Right renal pelvis (tissue), 4 donors: ENCODE results near the gene TTC9C. TPM values are rescaled to one million over a fixed set of nuclear protein-coding genes. Genes with fewer than 3 reads are reported as not detected.
"Not testable (repeated sequence)": the region's sequence is repeated elsewhere in the genome, so short reads cannot be mapped to it uniquely, and the experiment has no call there.

Source experiments
- DNase-seq, 4 donors: peaks; one replicate each; pipeline ENCODE4 v3.0.0-alpha.2; 2013; ENCODE audit warnings: low read depth in 4 of 4, low spot score in 3 of 4, missing footprints in 1 of 4
- polyA plus RNA-seq, 4 donors: library from polyadenylated mRNA; unstranded; fragments of 120-200 nt; gene quantifications; one replicate each; pipeline ENCODE4 v1.2.1, GENCODE V29; 2013; ENCODE audit not compliant: insufficient read length in 4 of 4

The TTC9C gene
- polyA plus RNA-seq: 10 to 100 TPM; 35.6 to 44.1 (median 42.3) TPM

GRCh38 chr11:62728171-62728988 is at the start of gene TTC9C:
Gene TTC9C, plus strand, starts transcription at chr11:62728486. Its CDS starts 363 bp downstream, at chr11:62728849.
- peak; percentile 74 to 80 (median 76) for DNase-seq

- peak; percentile 70 to 80 (median 76) for DNase-seq
Observed at GRCh38 chr11:62678770-62679696, 49.3 kb upstream of the TTC9C start, which contains the start of gene UBXN1. Gene UBXN1, minus strand, starts transcription at chr11:62679073. Its CDS starts 150 bp downstream, at chr11:62678923.

DNA sequence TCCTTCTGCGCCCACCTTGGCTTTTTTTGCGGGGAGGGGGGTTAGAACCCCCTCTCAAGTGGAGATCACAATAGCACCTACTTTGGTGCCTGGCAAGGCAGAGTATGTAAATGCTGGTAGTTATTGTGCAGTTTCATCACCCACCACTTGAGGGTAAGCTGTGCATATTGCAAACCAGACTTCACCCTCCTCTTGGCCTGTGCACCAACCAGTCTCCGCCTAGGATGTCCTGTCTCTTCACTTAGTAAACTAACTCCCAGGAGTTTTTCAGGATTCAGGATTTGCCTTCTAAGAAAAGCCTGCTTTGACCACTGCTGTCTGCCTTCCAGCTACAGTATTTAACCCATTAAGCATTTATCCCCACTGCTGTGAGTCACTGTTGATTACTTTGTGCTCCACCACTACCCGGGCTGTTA is 47.5 kb upstream of the TTC9C start:
- DNase-seq: no peak

- no peak for DNase-seq
Observed at GRCh38 chr11:62682518-62682917, 45.8 kb upstream of the TTC9C start.

DNA sequence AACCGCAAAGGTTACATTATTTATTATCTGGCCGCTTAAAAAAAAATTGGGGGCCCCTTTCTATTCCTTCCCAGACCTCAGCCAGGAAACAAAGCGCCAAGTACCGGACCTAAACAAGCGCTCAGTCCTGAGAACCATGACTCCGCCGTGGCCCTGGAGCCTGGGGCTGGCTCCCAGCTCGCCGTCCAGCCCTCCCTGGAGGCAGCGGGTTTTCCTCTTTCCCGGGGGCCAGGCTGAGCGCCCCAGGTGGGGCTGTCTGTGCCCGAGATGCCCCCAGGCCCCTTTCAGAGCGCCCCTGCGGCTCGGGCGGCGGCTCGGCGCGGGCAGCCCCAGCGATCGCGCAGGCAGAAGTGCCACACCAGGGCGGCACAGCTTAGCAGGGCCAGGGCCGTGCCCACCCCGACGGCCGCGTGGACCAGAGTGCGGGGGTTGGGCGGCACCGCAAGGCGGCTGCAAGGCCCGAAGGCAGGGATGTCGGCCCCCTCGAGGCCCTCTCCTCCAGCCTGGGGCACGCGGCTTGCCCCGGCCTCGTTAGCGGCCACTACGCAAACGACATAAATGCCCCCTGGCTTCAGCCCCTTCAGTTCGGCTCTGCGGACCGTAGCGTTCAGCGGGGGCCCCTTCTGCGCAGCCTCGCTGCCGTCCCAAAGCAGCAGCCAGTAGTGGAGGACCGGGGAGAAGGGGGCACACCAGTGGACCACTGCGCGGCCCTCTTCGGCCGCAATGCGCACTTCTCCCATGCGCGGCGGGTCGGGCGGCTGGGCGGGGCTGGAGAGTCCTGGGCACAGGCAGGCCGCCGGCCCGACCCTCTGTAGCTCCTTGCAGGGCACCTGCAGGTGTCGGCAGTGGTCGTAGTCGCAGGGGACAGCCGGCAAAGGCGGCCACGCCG is 40.5 kb upstream of the TTC9C start:
- no peak for DNase-seq

- no peak for DNase-seq
Observed at GRCh38 chr11:62688491-62688890, 39.8 kb upstream of the TTC9C start.

GRCh38 chr11:62689421-62690183 is 38.7 kb upstream of the TTC9C start, which contains the start of gene LRRN4CL:
Gene LRRN4CL, minus strand, starts transcription at chr11:62689530. Its CDS starts 1,022 bp downstream, at chr11:62688508.
- DNase-seq: no peak

DNA sequence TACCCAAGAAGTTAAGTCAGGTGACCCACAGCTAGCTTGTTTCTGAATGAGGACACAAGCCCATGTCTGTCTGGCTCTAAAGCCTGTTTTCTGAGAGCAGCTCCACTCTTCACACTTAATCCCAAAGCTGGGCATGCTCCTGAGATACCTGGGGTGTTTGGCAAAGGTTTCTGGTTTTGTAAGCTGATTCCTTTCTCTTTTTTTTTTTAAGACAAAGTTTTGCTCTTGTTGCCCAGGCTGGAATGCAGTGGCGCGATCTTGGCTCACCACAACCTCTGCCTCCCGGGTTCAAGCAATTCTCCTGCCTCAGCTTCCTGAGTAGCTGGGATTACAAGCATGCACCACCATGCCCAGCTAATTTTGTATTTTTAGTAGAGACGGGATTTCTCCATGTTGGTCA is 34.7 kb upstream of the TTC9C start:
- not testable (repeated sequence) for DNase-seq

DNA sequence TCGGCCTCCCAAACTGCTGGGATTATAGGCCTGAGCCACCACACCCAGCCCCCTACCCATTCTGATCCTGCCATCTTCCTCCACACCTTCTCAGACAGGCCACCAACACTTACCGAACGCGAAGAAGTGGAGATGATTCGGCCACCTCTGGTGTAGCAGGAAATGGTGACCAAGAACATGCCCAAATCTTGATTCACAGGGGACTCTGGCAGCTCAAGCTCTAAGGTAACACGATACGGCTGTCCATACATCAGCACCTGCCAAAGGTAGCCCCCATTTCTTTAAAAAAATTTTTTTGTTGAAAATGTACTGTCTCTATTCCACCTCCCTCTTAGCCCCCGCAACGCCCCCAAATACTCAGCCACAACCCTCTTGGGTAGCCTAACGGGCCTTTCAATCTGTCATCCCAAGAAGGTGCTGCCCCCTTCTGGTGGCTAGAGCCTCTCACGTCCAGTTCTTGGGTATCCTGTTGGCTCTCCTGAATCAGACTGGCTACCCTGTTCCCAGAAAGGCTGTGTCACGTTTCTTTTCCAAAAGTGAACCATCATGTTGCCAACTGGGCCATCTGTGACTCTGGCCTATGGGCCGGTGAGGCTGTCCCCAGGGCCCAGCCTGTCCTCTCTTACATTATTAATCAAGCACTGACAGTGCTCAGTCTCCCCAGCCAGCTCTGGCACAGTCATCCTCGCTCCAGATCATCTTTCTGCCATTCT is 33.7 kb upstream of the TTC9C start:
- DNase-seq: no peak

- DNase-seq: no peak
Observed at GRCh38 chr11:62702246-62702645, 26.0 kb upstream of the TTC9C start.

DNA sequence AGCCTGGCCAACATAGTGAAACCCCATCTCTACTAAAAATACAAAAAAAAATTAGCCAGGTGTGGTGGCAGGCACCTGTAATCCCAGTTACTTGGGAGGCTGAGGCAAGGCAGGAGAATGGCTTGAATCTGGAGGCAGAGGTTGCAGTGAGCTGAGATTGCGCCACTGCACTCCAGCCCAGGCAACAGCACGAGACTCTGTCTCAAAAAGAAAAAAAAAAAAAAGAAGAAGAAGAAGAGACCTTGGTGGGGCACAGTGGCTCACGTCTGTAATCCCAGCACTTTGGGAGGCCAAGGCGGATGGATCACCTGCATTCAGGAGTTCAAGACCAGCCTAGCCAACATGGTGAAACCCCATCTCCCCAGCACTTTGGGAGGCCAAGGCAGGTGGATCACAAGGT is 24.4 kb upstream of the TTC9C start:
- not testable (repeated sequence) for DNase-seq

- no peak for DNase-seq
Observed at GRCh38 chr11:62705413-62705812, 22.9 kb upstream of the TTC9C start.

DNA sequence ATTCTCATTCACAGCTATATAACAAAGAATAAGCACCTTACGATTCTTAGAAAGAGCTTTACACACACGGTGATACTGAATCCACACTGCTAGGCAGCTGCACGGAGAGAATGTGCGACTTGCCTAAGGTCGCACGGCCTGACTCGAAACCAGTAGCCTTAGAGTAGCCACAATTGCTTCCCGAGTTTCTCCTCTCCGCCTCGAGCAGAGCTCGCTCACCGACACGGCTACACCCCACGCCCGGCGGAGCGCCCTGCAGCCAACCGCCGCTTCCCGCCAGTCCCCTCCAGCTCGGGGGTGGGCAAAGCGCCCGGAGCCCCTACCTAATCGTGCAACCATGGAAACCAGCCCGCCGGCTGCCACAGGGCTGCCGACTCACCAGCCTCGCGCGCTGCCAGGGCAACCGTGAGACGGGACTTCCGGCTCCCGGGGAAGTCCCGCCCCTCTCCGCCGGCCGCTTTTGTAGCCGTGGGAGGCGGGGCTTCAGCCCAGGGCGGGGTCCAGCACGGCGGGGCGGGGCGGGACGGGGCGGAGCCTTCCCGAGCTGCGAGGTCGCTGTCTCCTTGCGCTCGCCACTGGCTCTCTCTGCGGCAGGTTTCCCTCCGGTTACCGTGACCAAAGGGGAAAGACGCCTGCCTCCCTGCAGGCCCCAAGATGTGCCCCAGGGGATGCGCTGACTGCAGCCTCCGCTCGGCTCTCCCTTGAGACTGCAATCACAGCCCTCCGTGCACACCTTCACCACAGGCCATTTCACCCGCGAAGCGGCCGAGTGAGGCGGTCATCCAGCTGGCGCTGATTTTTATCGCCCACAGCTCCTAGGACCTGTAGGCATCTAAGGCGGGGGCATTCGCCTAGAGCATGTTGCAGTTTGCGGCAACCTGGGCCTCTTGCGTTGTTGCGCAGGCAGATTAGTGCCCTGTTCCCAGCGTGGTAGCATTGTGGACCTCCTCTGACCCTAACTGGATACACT is 22.1 kb upstream of the TTC9C start:
- peak in 3 of 4 donors; percentile 83 to 90 (median 88) for DNase-seq

GRCh38 chr11:62706850-62707247 is 21.4 kb upstream of the TTC9C start:
- DNase-seq: no peak

DNA sequence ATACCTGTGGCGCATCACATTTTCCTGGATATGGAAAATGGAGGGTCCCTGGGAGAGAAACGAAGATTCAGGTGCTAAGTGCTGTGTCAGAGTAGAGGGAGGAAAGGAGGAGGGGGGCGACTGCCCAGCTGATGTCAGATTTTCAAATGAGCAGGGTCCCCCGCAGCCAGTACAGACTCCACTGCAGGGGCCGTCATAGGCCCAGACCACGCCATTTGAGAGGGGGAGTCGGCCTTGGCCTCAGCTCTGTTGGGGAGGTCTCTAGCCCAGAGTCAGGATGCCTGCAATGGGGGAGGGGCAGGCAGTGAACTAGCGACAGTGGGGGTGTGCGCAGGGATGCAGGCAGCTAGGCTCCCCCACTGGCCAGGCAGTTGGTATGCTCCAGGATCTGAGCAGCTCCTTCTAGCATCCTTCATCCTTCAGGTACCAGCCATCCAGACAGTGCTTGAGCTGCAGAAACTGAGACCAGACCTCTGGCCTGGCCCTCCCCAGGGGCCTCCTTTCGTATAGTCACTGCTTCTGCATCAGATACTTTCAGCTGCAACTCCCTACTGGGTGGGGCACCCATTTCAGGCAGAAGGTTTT is 20.9 kb upstream of the TTC9C start, which contains the start of the genes BSCL2 and GNG3:
Gene BSCL2, minus strand, starts transcription at position 148 of the 585 bp plus-strand sequence. CDS start 229 bp downstream, outside the sequence.
Gene GNG3, plus strand, starts transcription at position 400 of the 585 bp plus-strand sequence. CDS start 620 bp downstream, outside the sequence.
- peak in 2 of 4 donors; percentile 72 to 75 for DNase-seq

DNA sequence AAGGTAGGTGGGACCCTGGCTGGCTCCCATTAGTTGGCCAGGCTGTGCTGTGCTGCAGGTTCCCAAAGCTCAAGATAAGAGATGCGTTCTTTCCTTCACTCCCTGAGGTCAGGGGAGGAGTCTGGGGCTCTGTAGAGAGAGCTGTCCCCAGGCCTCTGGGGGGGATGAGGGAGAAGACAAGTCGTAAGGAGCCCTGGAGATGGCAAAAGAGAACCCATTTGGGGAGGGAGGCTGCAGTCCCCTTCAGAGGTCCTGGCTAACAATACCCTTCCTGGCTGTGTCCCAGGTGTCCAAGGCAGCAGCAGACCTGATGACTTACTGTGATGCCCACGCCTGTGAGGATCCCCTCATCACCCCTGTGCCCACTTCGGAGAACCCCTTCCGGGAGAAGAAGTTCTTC is 19.9 kb upstream of the TTC9C start:
- no peak for DNase-seq

GRCh38 chr11:62708793-62709192 is 19.5 kb upstream of the TTC9C start:
- DNase-seq: no peak
